Endothelial cell of umbilical vein (primary cell): Measurements from ENCODE around the gene DSEL. TPM values are rescaled to one million over a fixed set of nuclear protein-coding genes. Genes with fewer than 3 reads are reported as not detected.

ENCODE experiments used
- BruUV-seq: library from RNA; stranded (reverse); fragments of 400-500 nt; replicated peaks from 2 replicates; lab custom pipeline; 2021; lab: Mats Ljungman, UMichigan
- CTCF ChIA-PET: fragments of 300-600, 350-600 bp; sonication (Branson Sonifier 250); formaldehyde crosslinking; loops from one replicate; lab custom pipeline; 2021; ENCODE audit warnings: antibody characterized with exemption, inconsistent platforms; lab: Charles Lee
- POLR2A ChIA-PET: fragments of 300-600, 350-600 bp; sonication (Branson Sonifier 250); formaldehyde crosslinking; loops from one replicate; lab custom pipeline; 2021; ENCODE audit warnings: antibody characterized with exemption, inconsistent platforms; lab: Charles Lee
- DNase-seq: peaks from one replicate; pipeline ENCODE4 v3.0.0-alpha.2; 2011; ENCODE audit warnings: low read depth, low spot score
- FAIRE-seq: peaks from 2 replicates; lab custom pipeline; 2011; peaks lifted over from hg19 to GRCh38; lab: Jason Lieb, UNC
- H2AFZ ChIP-seq: 2 replicates; pipeline ENCODE4 v1.6.0; 2012; ENCODE audit warnings: low read depth, low read length, control low read depth, inconsistent platforms
- H3K27ac ChIP-seq: 2 replicates; pipeline ENCODE4 v1.5.1; 2011; ENCODE audit warnings: low read depth, mild to moderate bottlenecking, control low read depth, low read length, moderate library complexity; ENCODE audit not compliant: insufficient read depth
- H3K27me3 ChIP-seq, 2 experiments: 2 replicates each; pipeline versions ENCODE4 v1.6.0 to v1.6.1; 2011; ENCODE audit warnings: low read length in 2 of 2, mixed read lengths in 1 of 2; ENCODE audit not compliant: control insufficient read depth in 2 of 2, insufficient read depth in 2 of 2
- H3K36me3 ChIP-seq, 2 experiments: 2 replicates in 1 of 2; 3 replicates in 1 of 2; pipeline ENCODE4 v1.5.1; 2011; ENCODE audit warnings: low read length in 2 of 2, mild to moderate bottlenecking in 1 of 2, moderate library complexity in 1 of 2; ENCODE audit not compliant: control insufficient read depth in 2 of 2, insufficient read depth in 2 of 2; ENCODE audit errors: extremely low read depth in 1 of 2
- H3K4me1 ChIP-seq: 3 replicates; pipeline ENCODE4 v1.5.1; 2011; ENCODE audit warnings: mild to moderate bottlenecking, low read length; ENCODE audit not compliant: control insufficient read depth, insufficient read depth; ENCODE audit errors: extremely low read depth
- H3K4me2 ChIP-seq: 2 replicates; pipeline ENCODE4 v1.6.1; 2011; ENCODE audit warnings: low read length, control low read depth, mixed read lengths; ENCODE audit not compliant: insufficient read depth
- H3K4me3 ChIP-seq, 3 experiments: fragments of 200-600 bp in 1 of 3; sonication (generic), shearing (Covaris generic) in 1 of 3; replicated peaks in 1 of 3; 2 replicates each; pipeline ENCODE4 v1.5.1; 2011 to 2016; ENCODE audit warnings: control low read depth in 3 of 3, low read length in 3 of 3, mild to moderate bottlenecking in 2 of 3, inconsistent platforms in 1 of 3, low read depth in 1 of 3, moderate library complexity in 1 of 3; ENCODE audit not compliant: insufficient read depth in 1 of 3
- H3K79me2 ChIP-seq: 2 replicates; pipeline ENCODE4 v1.6.0; 2012; ENCODE audit warnings: low read length, inconsistent platforms; ENCODE audit not compliant: control insufficient read depth, insufficient read depth
- H3K9ac ChIP-seq: replicated peaks from 2 replicates; pipeline ENCODE3; 2011; ENCODE audit warnings: low read length, control low read depth; ENCODE audit not compliant: insufficient read depth; ENCODE audit errors: extremely low read depth
- H3K9me1 ChIP-seq: replicated peaks from 3 replicates; pipeline ENCODE4 v1.6.0; 2011; ENCODE audit warnings: mild to moderate bottlenecking, low read length; ENCODE audit not compliant: control insufficient read depth, insufficient read depth; ENCODE audit errors: extremely low read depth
- H3K9me3 ChIP-seq: replicated peaks from 2 replicates; pipeline ENCODE4 v1.5.1; 2012; ENCODE audit warnings: low read length, inconsistent platforms; ENCODE audit not compliant: control insufficient read depth, insufficient read depth
- H4K20me1 ChIP-seq: replicated peaks from 2 replicates; pipeline ENCODE3; 2011; ENCODE audit warnings: mild to moderate bottlenecking, low read length; ENCODE audit not compliant: control insufficient read depth, insufficient read depth; ENCODE audit errors: extremely low read depth
- CTCF ChIP-seq, 2 donors: IDR thresholded peaks; 1 replicate in 1 of 2; 2 replicates in 1 of 2; pipeline ENCODE4 v1.5.1; 2011; ENCODE audit warnings: low read length in 2 of 2, mild to moderate bottlenecking in 2 of 2, moderate library complexity in 2 of 2, control low read depth in 1 of 2, inconsistent platforms in 1 of 2, low read depth in 1 of 2; ENCODE audit not compliant: insufficient read depth in 1 of 2; ENCODE audit errors: extremely low read depth in 1 of 2
- EZH2 ChIP-seq: IDR thresholded peaks from 2 replicates; pipeline ENCODE4 v1.6.1; 2012; ENCODE audit warnings: borderline replicate concordance, low read depth, mild to moderate bottlenecking, moderate library complexity, low read length, inconsistent platforms; ENCODE audit not compliant: severe bottlenecking
- JUN ChIP-seq: IDR thresholded peaks from 2 replicates; pipeline ENCODE4 v1.6.1; 2011; ENCODE audit warnings: borderline replicate concordance, low read depth; ENCODE audit not compliant: insufficient read length, insufficient read depth
- POLR2A ChIP-seq: IDR thresholded peaks from 2 replicates; pipeline ENCODE4 v1.6.1; 2012; ENCODE audit warnings: low read depth, mild to moderate bottlenecking, control low read depth, low read length
- POLR2AphosphoS5 ChIP-seq: IDR thresholded peaks from 2 replicates; pipeline ENCODE4 v1.6.1; 2012; ENCODE audit warnings: low read depth, mild to moderate bottlenecking, control low read depth, low read length, moderate library complexity; ENCODE audit not compliant: insufficient read depth
- dilution Hi-C: fragments of 300-500 bp; cut with MboI; formaldehyde crosslinking; loops from one replicate; pipeline ENCODE4 v1.15.0; 2019; ENCODE audit warnings: low sequenced_read_pairs; ENCODE audit not compliant: extremely low pct_ligation_motif_present
- intact Hi-C: fragments of 100-400 bp; cut with micrococcal nuclease; formaldehyde crosslinking; loops from one replicate; pipeline ENCODE4 v1.10.0; 2022
- polyA plus RNA-seq, 4 experiments: library from polyadenylated mRNA; depleted of rRNA in 3 of 4; stranded (reverse) in 3 of 4; unstranded in 1 of 4; fragments of >200 nt; gene quantifications; 2 replicates each; pipeline versions ENCODE4 v1.2.1 to v1.2.3, GENCODE V29; 2011 to 2012; ENCODE audit warnings: missing spikeins in 1 of 4
- total RNA-seq: library from RNA; stranded (reverse); gene quantifications from 2 replicates; pipeline ENCODE4 v1.2.3, GENCODE V29; 2021

Gene DSEL
- total and polyA plus RNA-seq, 2 donors (not counting 3 experiments of a cell fraction or from before 2014, with no cell fraction given): 2.0 to 4.5 TPM

- DNase-seq (no peak), FAIRE-seq (no peak)
- no TSS peak for BruUV-seq
- intact Hi-C loops (no loop called here), dilution Hi-C loops (no loop called here)
- H2AFZ ChIP-seq: no peak overlapping the region
- no peak overlapping the region for H3K4me2 ChIP-seq
- H3K9me3 ChIP-seq: no peaks in the 10 kb centered on the region
- H3K27me3 ChIP-seq: no peaks in the 10 kb centered on the region
- no peaks in the 10 kb centered on the region for H3K9me1 ChIP-seq
- H3K9ac ChIP-seq: no peak overlapping the region
- POLR2A ChIA-PET: no interaction called here
- no peaks in the 10 kb centered on the region for H4K20me1 ChIP-seq
- H3K4me1 ChIP-seq: no peaks in the 10 kb centered on the region
- no peaks in the 10 kb centered on the region for H3K36me3 ChIP-seq
- CTCF ChIA-PET: no interaction called here
- H3K79me2 ChIP-seq: no peaks in the 10 kb centered on the region
- no peak for TF ChIP-seq JUN
- no peak overlapping the region for H3K4me3 ChIP-seq
- H3K27ac ChIP-seq: no peak overlapping the region
These were observed 39.9 kb downstream of the DSEL start for GRCh38 chr18:67476585-67476984.

GRCh38 chr18:67475673-67476072, 40.8 kb downstream of the DSEL start:
- no peak for TF ChIP-seq EZH2
- TF ChIP-seq POLR2AphosphoS5: no peak
- TF ChIP-seq CTCF (IDR thresholded peaks at IDR 0.05; ENCODE audit: extremely low read depth in 1 of 2, insufficient read depth in 1 of 2, low read depth in 1 of 2, low read length in 2 of 2): no peak
- TF ChIP-seq POLR2A: no peak
- dilution Hi-C loops: no loop called here

More at GRCh38 chr18:67475673-67476072, 40.8 kb downstream of the DSEL start:
- Histone ChIP-seq H3K27ac (no peak overlapping the region), H3K36me3 (no peaks in the 10 kb centered on the region), H3K9me1 (no peaks in the 10 kb centered on the region), H3K79me2 (no peaks in the 10 kb centered on the region), H3K27me3 (no peaks in the 10 kb centered on the region), H3K4me1 (no peaks in the 10 kb centered on the region), H4K20me1 (no peaks in the 10 kb centered on the region), H3K9me3 (no peaks in the 10 kb centered on the region), H3K4me3 (no peak overlapping the region), H3K9ac (no peak overlapping the region), H3K4me2 (no peak overlapping the region), H2AFZ (no peak overlapping the region)
- no TSS peak for BruUV-seq
- no peak for DNase-seq
- FAIRE-seq: no peak
- intact Hi-C loops: no loop called here
- ChIA-PET CTCF (no interaction called here), POLR2A (no interaction called here)
